ENCODE measurements around the gene CS. TPM values are rescaled to one million over a fixed set of nuclear protein-coding genes. Genes with fewer than 3 reads are reported as not detected.

Gene CS
- total RNA-seq, 4 donors from 2014 or later, result 40.0 to 157 (median 72.8) TPM

DNA sequence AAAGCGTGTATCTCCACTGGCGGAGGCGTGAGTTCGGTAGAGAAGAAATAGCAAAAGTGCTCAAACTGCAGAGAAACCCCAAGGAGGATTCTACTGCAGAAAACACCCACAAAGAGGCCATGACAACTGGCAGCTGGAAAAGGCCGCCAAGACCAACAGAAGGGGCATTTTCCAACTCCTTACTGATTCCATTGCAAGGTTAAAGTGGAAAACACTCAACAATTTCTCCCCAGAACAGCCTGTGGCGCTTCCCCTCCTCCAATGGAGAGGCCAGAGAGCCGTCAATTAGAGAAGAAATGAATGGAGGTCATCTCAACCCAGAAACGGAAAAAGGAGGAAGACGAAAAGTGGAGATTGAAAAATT is 41.3 kb downstream of the CS start:
- intact Hi-C loops (cut with DNase I; ENCODE audit: low total_unique reads), result no loop called here

DNA sequence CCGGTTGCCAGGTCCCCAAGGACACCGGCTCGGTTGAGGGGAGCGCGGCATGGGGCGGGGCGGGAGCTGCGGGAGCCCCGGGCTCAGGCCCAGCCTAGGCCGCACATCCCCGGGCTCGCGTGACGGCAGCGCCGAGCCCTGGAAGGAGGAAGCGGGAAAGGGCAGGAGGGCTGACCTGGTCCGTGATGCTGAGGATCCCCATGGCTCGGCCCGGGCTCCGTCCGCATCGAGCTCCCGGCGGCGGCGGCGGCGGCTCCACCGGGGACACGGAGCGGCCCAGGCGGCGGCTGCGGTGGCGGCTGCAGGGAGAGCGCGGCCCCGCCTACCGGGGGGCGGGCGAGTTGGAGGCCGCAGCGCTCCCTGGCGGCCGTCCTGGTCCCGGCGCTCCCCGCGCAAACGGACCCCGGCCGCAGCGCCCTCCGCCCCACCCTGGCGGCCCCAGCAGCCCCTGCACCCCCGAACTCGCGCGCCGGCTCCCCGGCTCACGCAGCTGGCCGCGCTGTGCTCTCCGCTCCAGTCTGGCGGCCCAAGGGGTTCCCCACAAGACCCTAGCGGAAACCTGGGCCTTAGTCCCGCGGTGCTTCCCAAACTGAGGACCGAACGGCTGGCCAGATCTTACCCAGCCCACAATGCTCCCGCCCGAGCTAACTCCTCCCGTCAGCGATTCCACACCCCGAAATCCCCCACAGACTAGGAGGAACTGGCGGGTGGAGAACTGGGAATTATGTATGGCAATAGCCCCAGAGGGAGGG is 41.9 kb downstream of the CS start, which contains the start of gene ANKRD52:
Gene ANKRD52 (minus strand): TSS at position 317 of the 752 bp plus-strand sequence. CDS start 115 bp downstream, at position 202.
- Histone ChIP-seq H3K4me1 (peaks cover 0 to 11% of the 10 kb centered on the region in 2 donors), H3K4me3 (peak within 1 kb of the TSS; percentile 78 to 89), H3K27ac (peak within 1 kb of the TSS; percentile 94 to 95), H3K36me3 (no peaks in the 10 kb centered on the region), H3K27me3 (no peaks in the 10 kb centered on the region), H3K9me3 (no peaks in the 10 kb centered on the region)
- peak in 1 of 2 donors; percentile 55 for TF ChIP-seq POLR2A (IDR thresholded peaks at IDR 0.05)
- TF ChIP-seq, protein P1, sequence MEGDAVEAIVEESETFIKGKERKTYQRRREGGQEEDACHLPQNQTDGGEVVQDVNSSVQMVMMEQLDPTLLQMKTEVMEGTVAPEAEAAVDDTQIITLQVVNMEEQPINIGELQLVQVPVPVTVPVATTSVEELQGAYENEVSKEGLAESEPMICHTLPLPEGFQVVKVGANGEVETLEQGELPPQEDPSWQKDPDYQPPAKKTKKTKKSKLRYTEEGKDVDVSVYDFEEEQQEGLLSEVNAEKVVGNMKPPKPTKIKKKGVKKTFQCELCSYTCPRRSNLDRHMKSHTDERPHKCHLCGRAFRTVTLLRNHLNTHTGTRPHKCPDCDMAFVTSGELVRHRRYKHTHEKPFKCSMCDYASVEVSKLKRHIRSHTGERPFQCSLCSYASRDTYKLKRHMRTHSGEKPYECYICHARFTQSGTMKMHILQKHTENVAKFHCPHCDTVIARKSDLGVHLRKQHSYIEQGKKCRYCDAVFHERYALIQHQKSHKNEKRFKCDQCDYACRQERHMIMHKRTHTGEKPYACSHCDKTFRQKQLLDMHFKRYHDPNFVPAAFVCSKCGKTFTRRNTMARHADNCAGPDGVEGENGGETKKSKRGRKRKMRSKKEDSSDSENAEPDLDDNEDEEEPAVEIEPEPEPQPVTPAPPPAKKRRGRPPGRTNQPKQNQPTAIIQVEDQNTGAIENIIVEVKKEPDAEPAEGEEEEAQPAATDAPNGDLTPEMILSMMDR (IDR thresholded peaks at IDR 0.05), result peak; percentile 36 to 90 (median 90)
- intact Hi-C loops (cut with DNase I; ENCODE audit: low total_unique reads), result no loop called here
- peak; percentile 75 to 77 for DNase-seq

More for the DNA sequence above, 41.3 kb downstream of the CS start:
- TF ChIP-seq, protein P1 (IDR thresholded peaks at IDR 0.05), result no peak
- TF ChIP-seq POLR2A (IDR thresholded peaks at IDR 0.05), result no peak
- Histone ChIP-seq H3K36me3 (no peaks in the 10 kb centered on the region), H3K9me3 (no peaks in the 10 kb centered on the region), H3K27me3 (no peaks in the 10 kb centered on the region), H3K4me3 (peak overlapping the region; percentile 78 to 89), H3K27ac (peak overlapping the region; percentile 94 to 95), H3K4me1 (peaks cover 0 to 11% of the 10 kb centered on the region in 2 donors)
- no peak for DNase-seq

DNA sequence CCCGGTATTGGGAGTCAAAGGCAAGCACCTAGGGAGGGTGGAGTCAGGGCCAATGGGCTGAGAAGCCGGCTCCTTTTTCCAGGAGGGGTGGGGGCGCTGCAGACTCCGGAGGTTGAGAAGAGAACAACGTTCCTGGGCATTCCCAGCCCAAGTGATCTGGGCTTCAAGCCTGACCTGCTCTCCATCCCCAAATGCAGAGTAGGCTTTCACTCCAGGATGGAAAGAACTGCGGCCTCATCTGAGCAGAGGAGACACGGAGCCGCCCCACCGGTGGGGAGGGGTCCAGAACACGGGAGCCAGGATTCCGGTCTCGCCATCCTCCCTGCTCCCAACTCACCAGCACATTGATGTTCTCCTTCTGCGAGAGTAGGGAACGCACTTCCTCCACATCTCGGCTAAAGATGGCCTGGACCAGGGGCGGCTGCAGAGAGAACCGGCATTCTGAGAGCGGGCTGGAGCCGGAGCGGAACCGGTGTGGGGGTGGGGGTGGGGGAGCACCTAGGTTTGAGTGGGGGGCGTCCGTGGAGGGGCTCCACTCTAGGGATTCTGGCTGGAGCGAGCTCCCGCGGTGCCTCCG is 42.6 kb downstream of the CS start:
- Histone ChIP-seq H3K4me3 (peak overlapping the region; percentile 78 to 89), H3K36me3 (no peaks in the 10 kb centered on the region), H3K9me3 (no peaks in the 10 kb centered on the region), H3K27ac (peak overlapping the region; percentile 94 to 95), H3K27me3 (no peaks in the 10 kb centered on the region), H3K4me1 (peaks cover 0 to 11% of the 10 kb centered on the region in 2 donors)
- no peak for DNase-seq
- TF ChIP-seq, protein P1 (IDR thresholded peaks at IDR 0.05), result no peak
- TF ChIP-seq POLR2A (IDR thresholded peaks at IDR 0.05), result no peak
- intact Hi-C loops (cut with DNase I; ENCODE audit: low total_unique reads), result no loop called here

DNA sequence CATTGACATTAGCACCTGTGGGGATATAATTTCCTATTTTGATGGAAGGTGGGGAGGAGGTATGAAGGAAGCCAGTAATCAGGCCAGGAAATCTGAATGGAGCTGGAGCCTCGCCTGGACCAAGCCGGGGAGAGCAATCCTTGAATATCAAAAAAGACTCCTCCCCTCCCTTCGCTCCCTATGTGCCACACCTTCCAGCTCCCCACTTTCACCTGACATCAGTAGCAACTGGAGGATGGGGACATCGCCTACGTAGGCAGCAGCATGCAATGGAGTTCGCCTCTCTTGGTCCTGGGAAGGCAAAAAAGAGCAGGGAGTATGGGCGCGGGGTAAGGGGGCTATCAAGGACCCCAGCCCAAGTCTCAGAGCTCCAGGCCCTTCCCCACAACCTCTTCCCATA is 43.1 kb downstream of the CS start:
- peak overlapping the region; percentile 94 to 95 for H3K27ac ChIP-seq
- peak overlapping the region; percentile 78 to 89 for H3K4me3 ChIP-seq
- H3K36me3 ChIP-seq, result no peaks in the 10 kb centered on the region
- TF ChIP-seq, protein P1 (IDR thresholded peaks at IDR 0.05), result no peak
- no peak for TF ChIP-seq POLR2A (IDR thresholded peaks at IDR 0.05)
- intact Hi-C loops (cut with DNase I; ENCODE audit: low total_unique reads), result no loop called here
- no peaks in the 10 kb centered on the region for H3K27me3 ChIP-seq
- peaks cover 0 to 11% of the 10 kb centered on the region in 2 donors for H3K4me1 ChIP-seq
- no peak for DNase-seq
- H3K9me3 ChIP-seq, result no peaks in the 10 kb centered on the region

Measured in uterus (tissue), 4 donors.